Measurements from ENCODE around the gene MYCN.

MYCN gene

DNA sequence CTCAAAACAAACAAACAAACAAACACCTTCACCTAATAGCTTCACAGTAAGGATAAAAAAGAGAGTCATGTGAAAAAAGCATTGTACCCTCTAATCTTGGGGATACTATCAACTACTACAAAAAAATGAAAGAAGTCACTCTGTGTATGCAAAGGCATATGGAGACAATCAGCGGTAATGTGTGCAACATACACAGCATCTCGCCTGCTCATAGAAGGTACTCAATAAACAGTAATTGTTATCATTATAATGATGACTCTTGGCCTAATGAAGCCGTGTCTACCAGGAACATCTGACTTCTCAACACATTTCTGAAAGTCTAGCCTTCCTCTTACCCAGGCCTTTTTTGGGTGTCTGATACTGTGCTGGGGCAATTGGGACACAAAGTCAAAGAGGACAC lies 55.3 kb downstream of the MYCN start:
- no peak for DNase-seq (ENCODE audit: low read depth, low spot score)
